AG04449 (cell line): Measurements from ENCODE around the gene PRSS37.

Experiments
- CTCF ChIA-PET: fragments of 350-600 bp; formaldehyde crosslinking; extraction: SDS; loops from one replicate; lab custom pipeline; 2021; ENCODE audit warnings: antibody characterized with exemption; lab: Yijun Ruan, JAX
- POLR2A ChIA-PET: fragments of 400-600, 350-600 bp; formaldehyde crosslinking; extraction: SDS; loops from one replicate; lab custom pipeline; 2020; ENCODE audit warnings: antibody characterized with exemption, inconsistent platforms; lab: Yijun Ruan, JAX
- DNase-seq: peaks from one replicate; pipeline ENCODE4 v3.0.0-alpha.2; 2010; ENCODE audit warnings: low read depth, low spot score
- H3K4me3 ChIP-seq: 2 replicates; pipeline ENCODE4 v1.5.1; 2011; ENCODE audit warnings: low read depth, mild to moderate bottlenecking, control low read depth, low read length
- TF ChIP-seq, protein P1 (sequence below): IDR thresholded peaks from one replicate; pipeline ENCODE4 v1.5.1; 2011; ENCODE audit warnings: mild to moderate bottlenecking, moderate library complexity, low read length, control low read depth, inconsistent platforms; ENCODE audit not compliant: insufficient read depth; ENCODE audit errors: missing control alignments

Gene PRSS37

DNA sequence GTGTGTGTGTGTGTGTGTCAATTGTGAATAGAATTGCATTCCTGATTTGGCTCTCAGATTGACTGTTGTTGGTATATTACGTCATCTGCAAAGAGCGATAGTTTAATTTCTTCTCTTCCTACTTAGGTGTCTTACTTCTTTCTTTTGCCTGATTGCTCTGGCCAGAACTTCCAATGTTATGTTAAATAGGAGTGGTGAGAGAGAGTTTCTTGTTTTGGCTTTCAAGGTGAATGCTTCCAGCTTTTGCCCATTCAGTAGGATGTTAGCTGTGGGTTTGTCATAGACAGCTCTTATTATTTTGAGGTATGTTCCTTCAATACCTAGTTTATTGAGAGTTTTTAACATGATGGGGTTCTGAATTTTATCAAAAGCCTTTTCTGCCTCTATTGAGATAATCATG is 34.2 kb upstream of the PRSS37 start:
- no peak overlapping the region for H3K4me3 ChIP-seq
- DNase-seq = no peak
- POLR2A ChIA-PET = no interaction called here

DNA sequence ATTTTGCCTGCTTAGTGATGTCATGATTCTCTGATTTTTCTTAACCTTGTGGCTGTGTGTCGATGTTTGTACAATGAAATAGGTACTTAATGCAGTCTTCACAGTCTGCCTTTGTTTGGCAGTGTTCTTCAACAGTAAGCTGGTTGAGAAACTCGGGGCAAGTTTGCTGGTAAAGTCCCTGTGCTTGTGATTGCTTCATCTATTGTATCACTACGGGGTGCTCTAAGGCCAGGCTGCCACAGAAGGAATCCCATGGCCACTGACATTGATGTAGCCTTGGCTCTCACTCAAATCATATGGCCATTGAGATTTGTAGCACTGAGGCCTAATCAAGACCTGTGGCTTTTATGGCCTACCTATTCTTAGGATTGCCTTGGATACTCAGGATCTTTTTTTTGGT is 33.5 kb upstream of the PRSS37 start:
- TF ChIP-seq, protein P1, sequence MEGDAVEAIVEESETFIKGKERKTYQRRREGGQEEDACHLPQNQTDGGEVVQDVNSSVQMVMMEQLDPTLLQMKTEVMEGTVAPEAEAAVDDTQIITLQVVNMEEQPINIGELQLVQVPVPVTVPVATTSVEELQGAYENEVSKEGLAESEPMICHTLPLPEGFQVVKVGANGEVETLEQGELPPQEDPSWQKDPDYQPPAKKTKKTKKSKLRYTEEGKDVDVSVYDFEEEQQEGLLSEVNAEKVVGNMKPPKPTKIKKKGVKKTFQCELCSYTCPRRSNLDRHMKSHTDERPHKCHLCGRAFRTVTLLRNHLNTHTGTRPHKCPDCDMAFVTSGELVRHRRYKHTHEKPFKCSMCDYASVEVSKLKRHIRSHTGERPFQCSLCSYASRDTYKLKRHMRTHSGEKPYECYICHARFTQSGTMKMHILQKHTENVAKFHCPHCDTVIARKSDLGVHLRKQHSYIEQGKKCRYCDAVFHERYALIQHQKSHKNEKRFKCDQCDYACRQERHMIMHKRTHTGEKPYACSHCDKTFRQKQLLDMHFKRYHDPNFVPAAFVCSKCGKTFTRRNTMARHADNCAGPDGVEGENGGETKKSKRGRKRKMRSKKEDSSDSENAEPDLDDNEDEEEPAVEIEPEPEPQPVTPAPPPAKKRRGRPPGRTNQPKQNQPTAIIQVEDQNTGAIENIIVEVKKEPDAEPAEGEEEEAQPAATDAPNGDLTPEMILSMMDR = no peak
- H3K4me3 ChIP-seq = no peak overlapping the region
- no peak for DNase-seq
- CTCF ChIA-PET = no interaction called here
- POLR2A ChIA-PET = no interaction called here

More for the DNA sequence above, 34.2 kb upstream of the PRSS37 start:
- CTCF ChIA-PET = no interaction called here
- TF ChIP-seq, protein P1 = no peak

DNA sequence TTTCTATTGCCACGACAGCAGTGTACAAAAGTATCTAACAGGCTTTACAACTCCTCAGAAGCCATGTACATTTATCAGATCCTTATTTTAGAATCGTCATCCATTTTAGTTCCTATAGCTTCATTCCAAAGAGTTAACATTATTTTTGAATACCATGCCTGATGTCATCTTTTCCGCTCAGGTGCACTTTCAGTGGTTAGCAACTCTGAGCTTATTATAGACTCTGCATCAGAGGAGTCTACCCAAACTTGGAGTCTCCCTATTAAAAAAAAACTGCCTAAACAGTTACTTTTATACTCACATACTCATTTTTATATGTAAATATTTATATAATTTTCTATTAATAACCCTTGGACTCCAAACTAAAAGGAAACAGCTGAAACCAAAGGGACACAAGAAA is 31.6 kb upstream of the PRSS37 start:
- TF ChIP-seq, protein P1 = no peak
- DNase-seq = no peak
- no peak overlapping the region for H3K4me3 ChIP-seq
- ChIA-PET POLR2A (no interaction called here), CTCF (no interaction called here)

DNA sequence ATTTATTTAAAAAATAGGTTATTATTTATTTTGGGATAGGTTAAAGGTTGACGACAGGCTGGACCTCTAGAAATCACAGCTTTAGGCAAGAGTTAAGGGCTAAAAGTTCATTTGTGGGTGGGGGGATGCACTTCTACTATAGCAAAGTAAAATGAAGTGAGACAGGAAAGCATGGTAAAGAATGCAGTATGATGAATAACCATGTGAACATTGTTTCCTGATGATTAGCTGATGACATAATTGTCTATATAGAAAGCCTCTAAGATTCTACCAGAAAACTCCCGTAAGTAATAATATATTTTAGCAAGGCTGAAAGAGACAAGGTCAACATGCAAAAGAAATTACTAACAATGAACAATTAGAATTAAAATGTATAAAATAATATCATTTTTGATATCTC is 25.7 kb upstream of the PRSS37 start:
- TF ChIP-seq, protein P1 = no peak
- POLR2A ChIA-PET = no interaction called here
- DNase-seq = no peak
- no peak overlapping the region for H3K4me3 ChIP-seq
- CTCF ChIA-PET = no interaction called here

DNA sequence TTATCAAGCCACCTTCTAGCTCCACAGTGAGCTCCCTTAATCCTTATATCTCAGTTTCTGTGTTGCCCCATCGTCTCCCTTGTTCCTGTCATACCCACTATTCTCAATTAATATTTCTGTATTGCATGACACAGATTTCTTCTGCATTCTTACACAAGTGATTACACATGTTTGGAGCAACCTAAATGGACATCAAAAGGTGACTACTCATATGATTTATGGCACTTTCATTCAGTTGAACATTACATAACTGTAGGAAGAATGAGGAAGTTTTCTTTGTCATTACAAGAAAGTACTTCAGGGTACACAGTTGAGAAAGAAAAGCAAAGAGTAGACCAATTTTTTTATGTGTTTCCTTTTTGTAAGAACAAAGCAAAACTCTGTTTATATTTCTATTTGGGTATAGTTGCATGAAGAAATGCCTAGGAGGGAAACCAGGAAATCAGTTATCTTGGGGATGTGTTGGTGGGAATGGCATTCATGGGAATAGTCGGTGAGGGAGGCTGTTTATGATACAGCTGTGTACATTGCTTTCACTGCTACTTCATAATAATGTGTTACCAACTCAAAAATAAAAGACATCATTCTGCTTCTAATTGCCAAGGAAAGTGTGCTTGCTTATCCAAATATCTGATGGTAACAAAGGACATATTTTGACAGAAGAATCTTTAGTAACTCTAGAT is 23.6 kb upstream of the PRSS37 start:
- POLR2A ChIA-PET = no interaction called here
- TF ChIP-seq, protein P1 = no peak
- no peak for DNase-seq
- CTCF ChIA-PET = no interaction called here
- no peak overlapping the region for H3K4me3 ChIP-seq

DNA sequence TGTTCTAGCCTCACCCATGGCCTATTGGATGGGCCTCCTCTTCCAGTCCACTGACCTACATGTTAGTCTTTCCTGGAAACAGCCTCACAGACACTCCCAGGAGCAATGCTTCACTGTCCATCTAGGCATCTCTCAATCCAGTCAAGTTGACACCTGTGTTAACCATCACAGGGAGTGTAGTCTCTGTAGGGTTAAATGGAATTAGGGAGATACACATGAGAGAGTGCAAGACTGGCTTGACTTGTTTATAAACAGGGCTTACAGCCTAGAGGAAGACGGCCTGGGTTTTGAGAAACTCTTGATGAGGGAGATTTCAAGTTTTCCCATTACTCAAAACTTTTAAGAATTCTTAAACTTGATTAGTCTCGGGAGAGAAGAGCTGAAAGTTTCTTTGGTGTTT is 18.9 kb upstream of the PRSS37 start:
- ChIA-PET CTCF (no interaction called here), POLR2A (no interaction called here)
- DNase-seq = no peak
- TF ChIP-seq, protein P1 = no peak
- no peak overlapping the region for H3K4me3 ChIP-seq
